Activated naive CD4-positive, alpha-beta T cell treated with anti-CD3 and anti-CD28 coated beads, Interleukin-2, amount 50 U/mL, for 72 hours (primary cell): ENCODE measurements around the gene DAPK2. TPM values are rescaled to one million over a fixed set of nuclear protein-coding genes. Genes with fewer than 3 reads are reported as not detected.
A peak's percentile ranks its signal among the peaks of the same experiment; 100 is the strongest.
"Not testable (repeated sequence)": the region's sequence is repeated elsewhere in the genome, so short reads cannot be mapped to it uniquely, and the experiment has no call there.

ENCODE experiments used
- ATAC-seq, 2 donors: fragments of 150-1000 bp; cut with Tn5 transposase; 2 replicates each; pipeline ENCODE4 v1.10.0; 2021; ENCODE audit warnings: mild to moderate bottlenecking in 2 of 2, moderate library complexity in 2 of 2
- DNase-seq, 2 donors: peaks; one replicate each; pipeline ENCODE4 v3.0.0; 2021 to 2022; ENCODE audit warnings: low spot score in 2 of 2
- H3K27ac Mint-ChIP-seq, 2 donors: one replicate each; pipeline ENCODE4 v1.8.0; 2022; ENCODE audit warnings: mild to moderate bottlenecking in 2 of 2, mixed read lengths in 2 of 2
- H3K36me3 Mint-ChIP-seq, 2 donors: one replicate each; pipeline ENCODE4 v1.8.0; 2022; ENCODE audit warnings: mixed read lengths in 2 of 2
- H3K9me3 Mint-ChIP-seq, 2 donors: one replicate each; pipeline ENCODE4 v1.8.0; 2022; ENCODE audit warnings: mixed read lengths in 2 of 2
- total RNA-seq, 2 donors: library from RNA; stranded (reverse); gene quantifications; one replicate each; pipeline ENCODE4 v1.2.3, GENCODE V29; 2022

DAPK2 gene
- total RNA-seq = 1 to 10 TPM in 1 of 2 donors, under 1 TPM in 1; 0.62 to 1.0 TPM

- Mint-ChIP-seq H3K36me3 (no peaks in the 10 kb centered on the region), H3K9me3 (no peaks in the 10 kb centered on the region), H3K27ac (no peak within 1 kb of the TSS)
- DNase-seq = peak; percentile 70 to 83
- peak; percentile 94 for ATAC-seq
Observed at GRCh38 chr15:64046421-64047153, at the start of gene DAPK2. TSS of gene DAPK2 (minus strand) at chr15:64046485. CDS start at chr15:64040261, 6,224 bp downstream.

GRCh38 chr15:64095431-64095794, 49.1 kb upstream of the DAPK2 start:
- H3K27ac Mint-ChIP-seq = peak overlapping the region; percentile 97 to 99
- ATAC-seq (no peak), DNase-seq (no peak)
- no peaks in the 10 kb centered on the region for H3K9me3 Mint-ChIP-seq
- peaks cover 14 to 18% of the 10 kb centered on the region in 2 donors for H3K36me3 Mint-ChIP-seq

GRCh38 chr15:64093627-64094417, 47.5 kb upstream of the DAPK2 start, which contains the start of gene CIAO2A:
TSS of gene CIAO2A (minus strand) at chr15:64093838. CDS start at chr15:64093768, 70 bp downstream.
- DNase-seq = peak; percentile 87 to 93
- H3K9me3 Mint-ChIP-seq = no peaks in the 10 kb centered on the region
- peaks cover 14 to 28% of the 10 kb centered on the region in 2 donors for H3K36me3 Mint-ChIP-seq
- peak; percentile 77 to 86 for ATAC-seq
- peak within 1 kb of the TSS; percentile 97 to 99 for H3K27ac Mint-ChIP-seq

GRCh38 chr15:64092864-64093626, 46.8 kb upstream of the DAPK2 start:
- Mint-ChIP-seq H3K9me3 (peaks cover 0 to 1% of the 10 kb centered on the region in 2 donors), H3K36me3 (peaks cover 17 to 32% of the 10 kb centered on the region in 2 donors), H3K27ac (peak overlapping the region; percentile 97 to 99)
- ATAC-seq = peak; percentile 2 to 51
- DNase-seq = peak; percentile 43 to 67

- Mint-ChIP-seq H3K27ac (peak overlapping the region; percentile 97 to 99), H3K9me3 (peaks cover 0 to 4% of the 10 kb centered on the region in 2 donors), H3K36me3 (peaks cover 19 to 38% of the 10 kb centered on the region in 2 donors)
- DNase-seq (no peak), ATAC-seq (no peak)
Observed at GRCh38 chr15:64092075-64092820, 46.0 kb upstream of the DAPK2 start.

GRCh38 chr15:64090527-64090926, 44.2 kb upstream of the DAPK2 start:
- H3K27ac Mint-ChIP-seq = peak overlapping the region in 1 of 2 donors; percentile 3

GRCh38 chr15:64089543-64090280, 43.4 kb upstream of the DAPK2 start:
- DNase-seq = no peak
- ATAC-seq = no peak
- H3K27ac Mint-ChIP-seq = peak overlapping the region; percentile 31 to 59
- peaks cover 0 to 4% of the 10 kb centered on the region in 2 donors for H3K9me3 Mint-ChIP-seq
- peaks cover 19 to 38% of the 10 kb centered on the region in 2 donors for H3K36me3 Mint-ChIP-seq

More at GRCh38 chr15:64090527-64090926, 44.2 kb upstream of the DAPK2 start:
- H3K36me3 Mint-ChIP-seq = peaks cover 19 to 38% of the 10 kb centered on the region in 2 donors
- peaks cover 0 to 4% of the 10 kb centered on the region in 2 donors for H3K9me3 Mint-ChIP-seq
- ATAC-seq (no peak), DNase-seq (no peak)

- Mint-ChIP-seq H3K27ac (no peak overlapping the region), H3K9me3 (no peaks in the 10 kb centered on the region), H3K36me3 (peaks cover 0 to 11% of the 10 kb centered on the region in 2 donors)
- ATAC-seq (no peak), DNase-seq (no peak)
Observed at GRCh38 chr15:64082757-64083156, 36.5 kb upstream of the DAPK2 start.

- not testable (repeated sequence) for H3K27ac Mint-ChIP-seq, ATAC-seq, DNase-seq, H3K9me3 Mint-ChIP-seq, H3K36me3 Mint-ChIP-seq
Observed at GRCh38 chr15:64073496-64073895, 27.2 kb upstream of the DAPK2 start.

GRCh38 chr15:64072812-64073211, 26.5 kb upstream of the DAPK2 start:
- no peak overlapping the region for H3K27ac Mint-ChIP-seq
- no peak for ATAC-seq
- H3K36me3 Mint-ChIP-seq = peaks cover 0 to 4% of the 10 kb centered on the region in 2 donors
- no peak for DNase-seq
- no peaks in the 10 kb centered on the region for H3K9me3 Mint-ChIP-seq

GRCh38 chr15:64071931-64072765, 25.9 kb upstream of the DAPK2 start:
- Mint-ChIP-seq H3K27ac (no peak overlapping the region), H3K9me3 (no peaks in the 10 kb centered on the region), H3K36me3 (no peaks in the 10 kb centered on the region)
- DNase-seq (no peak), ATAC-seq (no peak)

- DNase-seq = no peak
- Mint-ChIP-seq H3K36me3 (no peaks in the 10 kb centered on the region), H3K9me3 (no peaks in the 10 kb centered on the region), H3K27ac (no peak overlapping the region)
- ATAC-seq = no peak
Observed at GRCh38 chr15:64070965-64071851, 24.9 kb upstream of the DAPK2 start.

- DNase-seq (no peak), ATAC-seq (no peak)
- Mint-ChIP-seq H3K9me3 (no peaks in the 10 kb centered on the region), H3K36me3 (no peaks in the 10 kb centered on the region), H3K27ac (no peak overlapping the region)
Observed at GRCh38 chr15:64070106-64070505, 23.8 kb upstream of the DAPK2 start.

GRCh38 chr15:64068133-64068532, 21.8 kb upstream of the DAPK2 start:
- no peak overlapping the region for H3K27ac Mint-ChIP-seq
- H3K9me3 Mint-ChIP-seq = no peaks in the 10 kb centered on the region
- no peaks in the 10 kb centered on the region for H3K36me3 Mint-ChIP-seq
- no peak for DNase-seq
- no peak for ATAC-seq
